HCT116 (cell line): ENCODE results near the gene PAPPA2. TPM values are rescaled to one million over a fixed set of nuclear protein-coding genes. Genes with fewer than 3 reads are reported as not detected.

Experiments
- ATAC-seq: fragments of 200-7000 bp; cut with Tn5 transposase; 2 replicates; pipeline ENCODE4 v1.9.1; 2020; ENCODE audit warnings: mild to moderate bottlenecking, moderate library complexity
- BruUV-seq: library from RNA; stranded (reverse); fragments of 400-500 nt; replicated peaks from 2 replicates; lab custom pipeline; 2021; lab: Mats Ljungman, UMichigan
- CTCF ChIA-PET: fragments of 300-600 bp; sonication (Branson Sonifier 250); formaldehyde crosslinking; loops from one replicate; lab custom pipeline; 2021; ENCODE audit warnings: antibody characterized with exemption; lab: Charles Lee
- POLR2A ChIA-PET: fragments of 300-600, 350-600 bp; sonication (Branson Sonifier 250); formaldehyde crosslinking; loops from one replicate; lab custom pipeline; 2021; ENCODE audit warnings: antibody characterized with exemption; lab: Charles Lee
- RAD21 ChIA-PET, 2 experiments: fragments of 300-600 bp; sonication (Branson Sonifier 250); formaldehyde crosslinking; loops; one replicate each; lab custom pipeline; 2023; ENCODE audit warnings: low total read pairs in 2 of 2; ENCODE audit not compliant: uncharacterized antibody in 2 of 2, unreplicated experiment in 2 of 2, low non-redundant PET in 1 of 2; lab: Charles Lee
- DNase-seq: peaks from one replicate; pipeline ENCODE4 v3.0.0-alpha.2; 2010; ENCODE audit warnings: low read depth, low spot score
- H2AFZ ChIP-seq: fragments of 200-600 bp; shearing (Covaris generic), sonication (generic); 2 replicates; pipeline ENCODE4 v1.6.1; 2017; ENCODE audit warnings: low read depth, mixed run types, mixed read lengths, antibody characterized with exemption, low read length; ENCODE audit not compliant: poor library complexity, severe bottlenecking
- H3K27ac ChIP-seq: 2 replicates; pipeline ENCODE4 v1.5.1; 2012; ENCODE audit warnings: low read depth, low read length
- H3K27me3 ChIP-seq: fragments of 200-600 bp; sonication (generic); 2 replicates; pipeline ENCODE4 v1.6.1; 2016; ENCODE audit warnings: mixed run types, low read length, mixed read lengths; ENCODE audit not compliant: insufficient read depth
- H3K36me3 ChIP-seq, 2 experiments: fragments of 200-500 bp in 1 of 2; fragments of 200-600 bp in 1 of 2; sonication (Bioruptor generic) in 1 of 2; sonication (generic) in 1 of 2; 2 replicates each; pipeline versions ENCODE4 v1.5.1 to v1.6.1; 2014 to 2016; ENCODE audit warnings: low read length in 2 of 2, inconsistent platforms in 1 of 2, mixed read lengths in 1 of 2, mixed run types in 1 of 2; ENCODE audit not compliant: insufficient read depth in 2 of 2, control insufficient read depth in 1 of 2
- H3K4me1 ChIP-seq, 2 experiments: fragments of 200-600 bp in 1 of 2; sonication (generic) in 1 of 2; 2 replicates each; pipeline versions ENCODE4 v1.5.1 to v1.6.1; 2012 to 2017; ENCODE audit warnings: low read length in 2 of 2, inconsistent platforms in 1 of 2, mild to moderate bottlenecking in 1 of 2, mixed read lengths in 1 of 2, mixed run types in 1 of 2, moderate library complexity in 1 of 2; ENCODE audit not compliant: insufficient read depth in 2 of 2, control insufficient read depth in 1 of 2
- H3K4me2 ChIP-seq: fragments of 200-600 bp; sonication (generic); 2 replicates; pipeline ENCODE4 v1.6.1; 2017; ENCODE audit warnings: mixed run types, low read length, mixed read lengths
- H3K4me3 ChIP-seq, 2 experiments: fragments of 200-600 bp in 1 of 2; sonication (generic) in 1 of 2; replicated peaks in 1 of 2; 2 replicates each; pipeline ENCODE4 v1.5.1; 2011 to 2016; ENCODE audit warnings: low read length in 2 of 2, control low read depth in 1 of 2, low read depth in 1 of 2, mild to moderate bottlenecking in 1 of 2, mixed read lengths in 1 of 2, mixed run types in 1 of 2
- H3K79me2 ChIP-seq: fragments of 200-600 bp; sonication (generic); 2 replicates; pipeline ENCODE4 v1.6.1; 2017; ENCODE audit warnings: mild to moderate bottlenecking, mixed run types, low read length, moderate library complexity, mixed read lengths; ENCODE audit not compliant: insufficient read depth
- H3K9ac ChIP-seq: fragments of 200-600 bp; sonication (generic); 2 replicates; pipeline ENCODE4 v1.6.1; 2016; ENCODE audit warnings: low read length, mixed read lengths
- H3K9me2 ChIP-seq: fragments of 200-600 bp; sonication (generic), shearing (Covaris generic); 2 replicates; pipeline ENCODE4 v1.6.1; 2017; ENCODE audit warnings: mixed run types, mild to moderate bottlenecking, moderate library complexity; ENCODE audit not compliant: insufficient read depth
- H3K9me3 ChIP-seq, 2 experiments: fragments of 200-500 bp in 1 of 2; fragments of 200-600 bp in 1 of 2; sonication (Bioruptor generic) in 1 of 2; sonication (generic) in 1 of 2; 2 replicates each; pipeline ENCODE4 v1.6.1; 2014 to 2017; ENCODE audit warnings: low read length in 2 of 2, mixed read lengths in 2 of 2, inconsistent platforms in 1 of 2, low read depth in 1 of 2, mild to moderate bottlenecking in 1 of 2, mixed run types in 1 of 2, moderate library complexity in 1 of 2; ENCODE audit not compliant: control insufficient read depth in 1 of 2, insufficient read depth in 1 of 2
- H4K20me1 ChIP-seq: fragments of 200-600 bp; sonication (generic), shearing (Covaris generic); 2 replicates; pipeline ENCODE4 v1.6.1; 2017; ENCODE audit warnings: mixed run types, mild to moderate bottlenecking, moderate library complexity; ENCODE audit not compliant: insufficient read depth
- CEBPB ChIP-seq: IDR thresholded peaks from 2 replicates; pipeline ENCODE4 v1.6.1; 2012; ENCODE audit warnings: low read depth
- CTCF ChIP-seq, 3 experiments: fragments of 200-600 bp in 1 of 3; sonication (generic) in 1 of 3; IDR thresholded peaks in 2 of 3; conservative IDR thresholded peaks in 1 of 3; 2 replicates each; pipeline ENCODE4 v1.5.1; 2012 to 2017; ENCODE audit warnings: low read depth in 2 of 3, low read length in 2 of 3, antibody characterized with exemption in 1 of 3, borderline replicate concordance in 1 of 3, control low read depth in 1 of 3, mild to moderate bottlenecking in 1 of 3, mixed read lengths in 1 of 3, mixed run types in 1 of 3, moderate library complexity in 1 of 3; ENCODE audit not compliant: insufficient read depth in 1 of 3
- EGR1 ChIP-seq: IDR thresholded peaks from 2 replicates; pipeline ENCODE4 v1.6.1; 2012; ENCODE audit warnings: low read depth
- ELF1 ChIP-seq: IDR thresholded peaks from 2 replicates; pipeline ENCODE4 v1.6.1; 2012; ENCODE audit warnings: low read depth, borderline replicate concordance
- EZH2 ChIP-seq: fragments of 200-600 bp; sonication (generic); IDR thresholded peaks from 2 replicates; pipeline ENCODE4 v1.6.1; 2017; ENCODE audit warnings: antibody characterized with exemption, mixed run types
- EZH2phosphoT487 ChIP-seq: fragments of 200-600 bp; IDR thresholded peaks from 2 replicates; pipeline ENCODE4 v1.6.1; 2018; ENCODE audit warnings: antibody characterized with exemption, borderline replicate concordance
- FOSL1 ChIP-seq: IDR thresholded peaks from 2 replicates; pipeline ENCODE4 v1.6.1; 2012; ENCODE audit warnings: low read depth
- MAX ChIP-seq: IDR thresholded peaks from 2 replicates; pipeline ENCODE4 v1.6.1; 2012
- POLR2AphosphoS5 ChIP-seq: IDR thresholded peaks from 2 replicates; pipeline ENCODE4 v1.6.1; 2011; ENCODE audit warnings: mild to moderate bottlenecking, low read depth, low read length, moderate library complexity
- RAD21 ChIP-seq: IDR thresholded peaks from 2 replicates; pipeline ENCODE4 v1.6.1; 2012; ENCODE audit warnings: low read depth, mild to moderate bottlenecking
- REST ChIP-seq: IDR thresholded peaks from 2 replicates; pipeline ENCODE4 v1.6.1; 2012; ENCODE audit warnings: low read depth
- SIN3A ChIP-seq: IDR thresholded peaks from 2 replicates; pipeline ENCODE4 v1.6.1; 2012; ENCODE audit warnings: low read depth
- SP1 ChIP-seq: IDR thresholded peaks from 2 replicates; pipeline ENCODE4 v1.6.1; 2012; ENCODE audit warnings: low read depth
- TCF7L2 ChIP-seq: IDR thresholded peaks from 2 replicates; pipeline ENCODE4 v1.7.0; 2011; ENCODE audit warnings: borderline replicate concordance, inconsistent platforms; ENCODE audit not compliant: insufficient read depth, insufficient read length; ENCODE audit errors: extremely low read depth
- YY1 ChIP-seq: IDR thresholded peaks from 2 replicates; pipeline ENCODE4 v1.6.1; 2011; ENCODE audit warnings: low read length, low read depth, moderate library complexity, mild to moderate bottlenecking; ENCODE audit not compliant: insufficient replicate concordance; ENCODE audit errors: extremely low read depth
- ZBTB33 ChIP-seq: IDR thresholded peaks from 2 replicates; pipeline ENCODE4 v1.6.1; 2011; ENCODE audit warnings: mild to moderate bottlenecking, low read length, moderate library complexity; ENCODE audit not compliant: insufficient replicate concordance; ENCODE audit errors: extremely low read depth
- ZNF274 ChIP-seq: fragments of 200-500 bp; sonication (Bioruptor generic); IDR thresholded peaks from 2 replicates; pipeline ENCODE4 v1.6.1; 2014; ENCODE audit warnings: mild to moderate bottlenecking, low read depth, low read length, inconsistent platforms
- intact Hi-C: fragments of 100-400 bp; cut with micrococcal nuclease; formaldehyde crosslinking; loops from 2 replicates; pipeline ENCODE4 v1.10.0; 2022
- total RNA-seq: library from RNA; stranded (reverse); gene quantifications from one replicate; pipeline ENCODE4 v1.2.1, GENCODE V29; 2021; ENCODE audit not compliant: unreplicated experiment
- TF ChIP-seq, protein P1 (sequence below): IDR thresholded peaks from 2 replicates; pipeline ENCODE4 v1.6.1; 2012

The PAPPA2 gene
- total RNA-seq, 1 experiment from 2014 or later, result not detected

- Histone ChIP-seq H3K4me1 (no peaks in the 10 kb centered on the region), H3K9me3 (no peaks in the 10 kb centered on the region), H3K79me2 (no peaks in the 10 kb centered on the region), H3K27ac (no peak overlapping the region), H3K27me3 (peaks cover 39% of the 10 kb centered on the region), H3K4me2 (no peak overlapping the region), H3K9me2 (no peaks in the 10 kb centered on the region), H3K9ac (no peak overlapping the region), H3K4me3 (no peak overlapping the region), H4K20me1 (no peaks in the 10 kb centered on the region), H2AFZ (no peak overlapping the region), H3K36me3 (no peaks in the 10 kb centered on the region)
- RAD21 ChIA-PET, result no interaction called here
- intact Hi-C loops, result loop anchor here (5.0 kb wide), 1 partner anchor 1317 kb away; no protein-coding TSS in a partner anchor
- no TSS peak for BruUV-seq
- ATAC-seq (no peak), DNase-seq (no peak)
- TF ChIP-seq REST (no peak), ZNF274 (no peak), ELF1 (no peak), FOSL1 (no peak), EGR1 (no peak), YY1 (no peak), SP1 (no peak), CTCF (IDR thresholded peaks at IDR 0.05 in 2 of 3, conservative IDR thresholded peaks at IDR 0.05 in 1 of 3; ENCODE audit: borderline replicate concordance in 1 of 3, insufficient read depth in 1 of 3, low read depth in 2 of 3, low read length in 2 of 3) (no peak), TCF7L2 (no peak), POLR2AphosphoS5 (no peak), RAD21 (no peak), EZH2 (no peak), CEBPB (no peak), MAX (no peak), SIN3A (no peak), EZH2phosphoT487 (no peak), ZBTB33 (no peak)
- TF ChIP-seq, protein P1, sequence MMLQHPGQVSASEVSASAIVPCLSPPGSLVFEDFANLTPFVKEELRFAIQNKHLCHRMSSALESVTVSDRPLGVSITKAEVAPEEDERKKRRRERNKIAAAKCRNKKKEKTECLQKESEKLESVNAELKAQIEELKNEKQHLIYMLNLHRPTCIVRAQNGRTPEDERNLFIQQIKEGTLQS, result no peak
- POLR2A ChIA-PET, result no interaction called here
- CTCF ChIA-PET, result no interaction called here
Measured at GRCh38 chr1:176469450-176470010, 6.6 kb downstream of the PAPPA2 start.
